Activated CD8-positive, alpha-beta memory T cell treated with anti-CD3 and anti-CD28 coated beads for 1 hour (primary cell): Measurements from ENCODE around the gene USP7.
A peak's percentile ranks its signal among the peaks of the same experiment; 100 is the strongest.
"Not testable (repeated sequence)": the region's sequence is repeated elsewhere in the genome, so short reads cannot be mapped to it uniquely, and the experiment has no call there.

Source experiments
- DNase-seq, 2 donors: peaks; one replicate each; pipeline ENCODE4 v3.0.0-alpha.2; 2020; ENCODE audit warnings: low read depth in 1 of 2; ENCODE audit errors: extremely low read depth in 1 of 2

Gene USP7

GRCh38 chr16:8882725-8883377, 80.9 kb downstream of the USP7 start:
- no peak for DNase-seq

GRCh38 chr16:8882041-8882617, 81.6 kb downstream of the USP7 start, which contains the start of gene LITAFD:
Gene LITAFD (plus strand): TSS chr16:8882351. CDS start chr16:8884356, 2,005 bp downstream.
- no peak for DNase-seq

GRCh38 chr16:8880839-8881510, 82.7 kb downstream of the USP7 start:
- no peak for DNase-seq

- DNase-seq: no peak
Observed at GRCh38 chr16:8878523-8878911, 85.2 kb downstream of the USP7 start.

- DNase-seq: no peak
Observed at GRCh38 chr16:8877894-8878522, 85.7 kb downstream of the USP7 start.

GRCh38 chr16:8875317-8875716, 88.4 kb downstream of the USP7 start:
- DNase-seq: not testable (repeated sequence)

- no peak for DNase-seq
Observed at GRCh38 chr16:8874388-8874787, 89.3 kb downstream of the USP7 start.

- not testable (repeated sequence) for DNase-seq
Observed at GRCh38 chr16:8873866-8874195, 89.9 kb downstream of the USP7 start.

- no peak for DNase-seq
Observed at GRCh38 chr16:8872967-8873865, 90.5 kb downstream of the USP7 start.

GRCh38 chr16:8872071-8872470, 91.6 kb downstream of the USP7 start:
- DNase-seq: no peak

- DNase-seq: not testable (repeated sequence)
Observed at GRCh38 chr16:8869988-8870241, 93.8 kb downstream of the USP7 start.

GRCh38 chr16:8869212-8869987, 94.3 kb downstream of the USP7 start:
- no peak for DNase-seq

- peak; percentile 39 to 58 for DNase-seq
Observed at GRCh38 chr16:8868416-8869211, 95.1 kb downstream of the USP7 start, which contains the start of gene CARHSP1. Gene CARHSP1 (minus strand): TSS chr16:8869006. CDS start chr16:8859328, 9,678 bp downstream.

- DNase-seq: no peak
Observed at GRCh38 chr16:8867932-8868415, 95.7 kb downstream of the USP7 start.

GRCh38 chr16:8867216-8867931, 96.3 kb downstream of the USP7 start:
- DNase-seq: no peak

- DNase-seq: no peak
Observed at GRCh38 chr16:8866884-8867215, 96.9 kb downstream of the USP7 start.

- no peak for DNase-seq
Observed at GRCh38 chr16:8866118-8866883, 97.4 kb downstream of the USP7 start.
